T follicular helper cell (primary cell): ENCODE measurements around the gene OARD1.

Experiments
- DNase-seq: peaks from one replicate; pipeline ENCODE4 v3.0.0-alpha.2; 2020; ENCODE audit warnings: low read depth

OARD1 gene

GRCh38 chr6:41074692-41075436 lies 2.7 kb upstream of the OARD1 start:
- DNase-seq = no peak

- no peak for DNase-seq
These were observed 2.0 kb upstream of the OARD1 start for GRCh38 chr6:41073968-41074691.

GRCh38 chr6:41073203-41073967 lies 1.2 kb upstream of the OARD1 start:
- peak; percentile 74 for DNase-seq

- DNase-seq = peak; percentile 100
These were observed 663 bp upstream of the OARD1 start, which contains the start of gene NFYA for GRCh38 chr6:41072836-41073202. Gene NFYA, plus strand, starts transcription at chr6:41072974. Its CDS starts 6,116 bp downstream, at chr6:41079090.

GRCh38 chr6:41071501-41071922 lies 644 bp downstream of the OARD1 start:
- DNase-seq = peak; percentile 59

- DNase-seq = peak; percentile 48
These were observed 5.3 kb downstream of the OARD1 start for GRCh38 chr6:41066867-41067304.

- DNase-seq = no peak
These were observed 6.6 kb downstream of the OARD1 start for GRCh38 chr6:41065550-41066026.

GRCh38 chr6:41064841-41065240 lies 7.3 kb downstream of the OARD1 start:
- no peak for DNase-seq

- DNase-seq = no peak
These were observed 8.3 kb downstream of the OARD1 start for GRCh38 chr6:41063884-41064285.

- no peak for DNase-seq
These were observed 10.1 kb downstream of the OARD1 start for GRCh38 chr6:41062056-41062455.

GRCh38 chr6:41061196-41061726 lies 10.9 kb downstream of the OARD1 start:
- no peak for DNase-seq

GRCh38 chr6:41059556-41059955 lies 12.6 kb downstream of the OARD1 start:
- no peak for DNase-seq

GRCh38 chr6:41058783-41059181 lies 13.4 kb downstream of the OARD1 start:
- DNase-seq = no peak

- no peak for DNase-seq
These were observed 15.2 kb downstream of the OARD1 start for GRCh38 chr6:41056768-41057490.

- no peak for DNase-seq
These were observed 17.0 kb downstream of the OARD1 start for GRCh38 chr6:41055149-41055548.

GRCh38 chr6:41054511-41054910 lies 17.6 kb downstream of the OARD1 start:
- no peak for DNase-seq

GRCh38 chr6:41053041-41053440 lies 19.1 kb downstream of the OARD1 start, which contains the start of gene APOBEC2:
Gene APOBEC2, plus strand, starts transcription at chr6:41053202. Its CDS starts 146 bp downstream, at chr6:41053348.
- no peak for DNase-seq

- no peak for DNase-seq
These were observed 20.3 kb downstream of the OARD1 start for GRCh38 chr6:41051873-41052272.

GRCh38 chr6:41050536-41050935 lies 21.6 kb downstream of the OARD1 start:
- no peak for DNase-seq

GRCh38 chr6:41049955-41050354 lies 22.2 kb downstream of the OARD1 start:
- DNase-seq = no peak

GRCh38 chr6:41049521-41049920 lies 22.6 kb downstream of the OARD1 start:
- DNase-seq = no peak
